Suprapubic skin (tissue), 4 donors: ENCODE results near the gene ZFHX2. TPM values are rescaled to one million over a fixed set of nuclear protein-coding genes. Genes with fewer than 3 reads are reported as not detected.

ENCODE experiments used
- DNase-seq, 2 donors: peaks; one replicate each; pipeline ENCODE4 v3.0.0-alpha.2; 2019; ENCODE audit warnings: low spot score in 2 of 2
- H3K27ac ChIP-seq: fragments of 200-600 bp; sonication (generic); one replicate; pipeline ENCODE4 v1.5.1; 2019
- H3K27me3 ChIP-seq: fragments of 200-600 bp; sonication (generic); one replicate; pipeline ENCODE4 v1.5.1; 2019
- H3K36me3 ChIP-seq: fragments of 200-600 bp; sonication (generic); one replicate; pipeline ENCODE4 v1.5.1; 2019
- H3K4me1 ChIP-seq: fragments of 200-600 bp; sonication (generic); one replicate; pipeline ENCODE4 v1.5.1; 2019
- H3K4me3 ChIP-seq: fragments of 200-600 bp; sonication (generic); one replicate; pipeline ENCODE4 v1.5.1; 2019; ENCODE audit warnings: mild to moderate bottlenecking
- H3K9me3 ChIP-seq: fragments of 200-600 bp; sonication (generic); one replicate; pipeline ENCODE4 v1.5.1; 2019
- CTCF ChIP-seq, 2 donors: fragments of 200-600 bp in 1 of 2; fragments of 450-650 bp in 1 of 2; sonication (generic) in 1 of 2; IDR thresholded peaks; one replicate each; pipeline ENCODE4 v1.5.1; 2016 to 2019; ENCODE audit warnings: antibody characterized with exemption in 2 of 2, mild to moderate bottlenecking in 1 of 2, moderate library complexity in 1 of 2
- EP300 ChIP-seq: sonication (generic); formaldehyde crosslinking; IDR thresholded peaks from one replicate; pipeline ENCODE4 v1.6.1; 2017; ENCODE audit warnings: antibody characterized with exemption
- POLR2A ChIP-seq, 2 donors: fragments of 450-650 bp; IDR thresholded peaks; one replicate each; pipeline ENCODE4 v1.6.1; 2017; ENCODE audit warnings: antibody characterized with exemption in 2 of 2, mild to moderate bottlenecking in 2 of 2, moderate library complexity in 2 of 2
- POLR2AphosphoS5 ChIP-seq, 3 donors: sonication (generic); formaldehyde crosslinking; IDR thresholded peaks; one replicate each; pipeline ENCODE4 v1.6.1; 2017; ENCODE audit warnings: antibody characterized with exemption in 3 of 3
- WGBS: methylation state at CpG from one replicate; pipeline ENCODE4 v1.1.5; 2018; 5-methylcytosine and 5-hydroxymethylcytosine counted together
- total RNA-seq, 4 donors: library from RNA; depleted of rRNA; stranded (reverse); fragments of >200 nt; gene quantifications; one replicate each; pipeline ENCODE4 v1.1.0, GENCODE V29; 2016

Gene ZFHX2
- total RNA-seq, 4 donors from 2014 or later = 0.16 to 1.4 (median 0.56) TPM

GRCh38 chr14:23577710-23578392, 26.3 kb upstream of the ZFHX2 start:
- H3K4me1 ChIP-seq = peaks cover 24% of the 10 kb centered on the region
- no peaks in the 10 kb centered on the region for H3K9me3 ChIP-seq
- peak overlapping the region; percentile 40 for H3K4me3 ChIP-seq
- H3K27ac ChIP-seq = no peak overlapping the region
- TF ChIP-seq POLR2A (IDR thresholded peaks at IDR 0.05) = no peak
- TF ChIP-seq EP300 = no peak
- TF ChIP-seq CTCF (IDR thresholded peaks at IDR 0.05) = no peak
- no peak for TF ChIP-seq POLR2AphosphoS5 (IDR thresholded peaks at IDR 0.05)
- peaks cover 62% of the 10 kb centered on the region for H3K27me3 ChIP-seq
- 8% methylated on average over 19 of the region's 24 CpGs for WGBS
- DNase-seq = peak; percentile 41 to 59
- H3K36me3 ChIP-seq = no peaks in the 10 kb centered on the region

GRCh38 chr14:23577004-23577681, 25.6 kb upstream of the ZFHX2 start:
- WGBS = 4% methylated on average over 15 of the region's 67 CpGs
- Histone ChIP-seq H3K4me1 (peaks cover 29% of the 10 kb centered on the region), H3K4me3 (peak overlapping the region; percentile 40), H3K27me3 (peaks cover 58% of the 10 kb centered on the region), H3K27ac (no peak overlapping the region), H3K9me3 (no peaks in the 10 kb centered on the region), H3K36me3 (no peaks in the 10 kb centered on the region)
- peak; percentile 64 to 75 for DNase-seq
- TF ChIP-seq CTCF (IDR thresholded peaks at IDR 0.05) (no peak), POLR2AphosphoS5 (IDR thresholded peaks at IDR 0.05) (no peak), POLR2A (IDR thresholded peaks at IDR 0.05) (no peak), EP300 (no peak)

GRCh38 chr14:23573384-23574015, 21.9 kb upstream of the ZFHX2 start:
- H3K4me3 ChIP-seq = no peak overlapping the region
- no peak overlapping the region for H3K27ac ChIP-seq
- WGBS = 55% methylated on average over 5 of the region's 5 CpGs
- peaks cover 39% of the 10 kb centered on the region for H3K27me3 ChIP-seq
- no peaks in the 10 kb centered on the region for H3K36me3 ChIP-seq
- no peak for TF ChIP-seq EP300
- TF ChIP-seq POLR2AphosphoS5 (IDR thresholded peaks at IDR 0.05) = no peak
- TF ChIP-seq POLR2A (IDR thresholded peaks at IDR 0.05) = no peak
- TF ChIP-seq CTCF (IDR thresholded peaks at IDR 0.05) = no peak
- DNase-seq = peak in 1 of 2 donors; percentile 48
- peaks cover 45% of the 10 kb centered on the region for H3K4me1 ChIP-seq
- no peaks in the 10 kb centered on the region for H3K9me3 ChIP-seq

- peaks cover 32% of the 10 kb centered on the region for H3K27me3 ChIP-seq
- no peak overlapping the region for H3K27ac ChIP-seq
- no peaks in the 10 kb centered on the region for H3K36me3 ChIP-seq
- no peak for TF ChIP-seq POLR2AphosphoS5 (IDR thresholded peaks at IDR 0.05)
- no peak for TF ChIP-seq CTCF (IDR thresholded peaks at IDR 0.05)
- TF ChIP-seq POLR2A (IDR thresholded peaks at IDR 0.05) = no peak
- TF ChIP-seq EP300 = no peak
- H3K4me3 ChIP-seq = no peak overlapping the region
- peak in 1 of 2 donors; percentile 51 for DNase-seq
- H3K4me1 ChIP-seq = peaks cover 49% of the 10 kb centered on the region
- H3K9me3 ChIP-seq = no peaks in the 10 kb centered on the region
- 32% methylated on average over 4 of the region's 4 CpGs for WGBS
Measured at GRCh38 chr14:23572836-23573235, 21.3 kb upstream of the ZFHX2 start.

GRCh38 chr14:23572524-23572828, 20.9 kb upstream of the ZFHX2 start:
- Histone ChIP-seq H3K9me3 (no peaks in the 10 kb centered on the region), H3K4me3 (no peak overlapping the region), H3K27me3 (peaks cover 29% of the 10 kb centered on the region), H3K4me1 (peaks cover 50% of the 10 kb centered on the region), H3K36me3 (no peaks in the 10 kb centered on the region), H3K27ac (no peak overlapping the region)
- TF ChIP-seq POLR2A (IDR thresholded peaks at IDR 0.05) (no peak), POLR2AphosphoS5 (IDR thresholded peaks at IDR 0.05) (no peak), CTCF (IDR thresholded peaks at IDR 0.05) (no peak), EP300 (no peak)
- no peak for DNase-seq
- 59% methylated on average over 4 of the region's 4 CpGs for WGBS
